SK-N-SH (cell line): ENCODE measurements around the gene CDCA3. TPM values are rescaled to one million over a fixed set of nuclear protein-coding genes. Genes with fewer than 3 reads are reported as not detected.
A peak's percentile ranks its signal among the peaks of the same experiment; 100 is the strongest.

ENCODE experiments used
- CTCF ChIA-PET: fragments of 300-600, 350-600 bp; formaldehyde crosslinking; extraction: SDS; loops from one replicate; lab custom pipeline; 2021; lab: Yijun Ruan, JAX
- POLR2A ChIA-PET: fragments of 350-600 bp; sonication (Branson Sonifier 250); formaldehyde crosslinking; extraction: SDS; loops from one replicate; lab custom pipeline; 2020; ENCODE audit warnings: antibody characterized with exemption, inconsistent platforms; lab: Yijun Ruan, JAX
- DNase-seq: peaks from one replicate; pipeline ENCODE4 v3.0.0; 2012
- H2AFZ ChIP-seq: fragments of 200-600 bp; sonication (generic); 2 replicates; pipeline ENCODE4 v1.8.1; 2016; ENCODE audit warnings: antibody characterized with exemption, mild to moderate bottlenecking, low read depth
- H3F3A ChIP-seq: fragments of 200-600 bp; sonication (generic); replicated peaks from 2 replicates; pipeline ENCODE3; 2016; ENCODE audit warnings: antibody characterized with exemption, mild to moderate bottlenecking; ENCODE audit not compliant: insufficient read depth
- H3K27ac ChIP-seq, 2 experiments: fragments of 200-500 bp in 1 of 2; fragments of 200-600 bp in 1 of 2; sonication (Bioruptor generic) in 1 of 2; sonication (generic), shearing (Covaris generic) in 1 of 2; 2 replicates each; pipeline versions ENCODE4 v1.5.1 to v1.6.1; 2014 to 2016; ENCODE audit warnings: low read depth in 2 of 2, inconsistent platforms in 1 of 2, low read length in 1 of 2, mild to moderate bottlenecking in 1 of 2, mixed read lengths in 1 of 2
- H3K27me3 ChIP-seq: fragments of 200-600 bp; sonication (generic), shearing (Covaris generic); 2 replicates; pipeline ENCODE4 v1.6.1; 2016; ENCODE audit warnings: mixed run types; ENCODE audit not compliant: insufficient read depth
- H3K36me3 ChIP-seq, 2 experiments: fragments of 200-500 bp in 1 of 2; fragments of 200-600 bp in 1 of 2; sonication (Bioruptor generic) in 1 of 2; sonication (generic) in 1 of 2; replicated peaks in 1 of 2; 2 replicates each; pipeline versions ENCODE3 to v1.5.1; 2014 to 2016; ENCODE audit warnings: low read length in 1 of 2, mild to moderate bottlenecking in 1 of 2; ENCODE audit not compliant: insufficient read depth in 2 of 2, control insufficient read depth in 1 of 2
- H3K4me1 ChIP-seq, 2 experiments: fragments of 200-500 bp in 1 of 2; fragments of 200-600 bp in 1 of 2; sonication (Bioruptor generic) in 1 of 2; sonication (generic), shearing (Covaris generic) in 1 of 2; 2 replicates each; pipeline versions ENCODE4 v1.5.1 to v1.6.1; 2014 to 2016; ENCODE audit warnings: low read depth in 1 of 2, low read length in 1 of 2, mixed run types in 1 of 2; ENCODE audit not compliant: insufficient read depth in 2 of 2, control insufficient read depth in 1 of 2
- H3K4me2 ChIP-seq: fragments of 200-600 bp; sonication (generic), shearing (Covaris generic); 2 replicates; pipeline ENCODE4 v1.6.1; 2017; ENCODE audit warnings: mixed run types
- H3K4me3 ChIP-seq, 2 experiments: fragments of 200-500 bp in 1 of 2; fragments of 200-600 bp in 1 of 2; sonication (Bioruptor generic) in 1 of 2; sonication (generic), shearing (Covaris generic) in 1 of 2; 2 replicates each; pipeline versions ENCODE4 v1.5.1 to v1.8.1; 2014 to 2016; ENCODE audit warnings: low read depth in 2 of 2, inconsistent platforms in 1 of 2, low read length in 1 of 2, mild to moderate bottlenecking in 1 of 2, mixed read lengths in 1 of 2, moderate library complexity in 1 of 2
- H3K79me2 ChIP-seq: fragments of 200-600 bp; sonication (generic); 2 replicates; pipeline ENCODE4 v1.8.1; 2017; ENCODE audit warnings: mild to moderate bottlenecking; ENCODE audit not compliant: insufficient read depth
- H3K9ac ChIP-seq: fragments of 200-600 bp; sonication (generic); 2 replicates; pipeline ENCODE4 v1.6.1; 2017; ENCODE audit warnings: mixed run types
- H3K9me2 ChIP-seq: fragments of 200-600 bp; sonication (generic); 2 replicates; pipeline ENCODE4 v1.6.1; 2017; ENCODE audit warnings: mixed run types
- H3K9me3 ChIP-seq: fragments of 200-600 bp; sonication (generic); 2 replicates; pipeline ENCODE4 v1.6.1; 2017; ENCODE audit warnings: mixed run types, mild to moderate bottlenecking, moderate library complexity
- H4K20me1 ChIP-seq: fragments of 200-600 bp; sonication (generic); 2 replicates; pipeline ENCODE4 v1.6.1; 2017; ENCODE audit warnings: mild to moderate bottlenecking, mixed run types; ENCODE audit not compliant: insufficient read depth
- EZH2phosphoT487 ChIP-seq: fragments of 200-600 bp; sonication (generic); IDR thresholded peaks from 2 replicates; pipeline ENCODE4 v1.6.1; 2017; ENCODE audit warnings: low read depth, mixed run types, mild to moderate bottlenecking, antibody characterized with exemption, moderate library complexity, borderline replicate concordance
- FOSL2 ChIP-seq: IDR thresholded peaks from 2 replicates; pipeline ENCODE4 v1.4.0; 2012; ENCODE audit warnings: low read depth, mild to moderate bottlenecking, moderate library complexity, borderline replicate concordance
- FOXJ3 ChIP-seq: sonication (generic); formaldehyde crosslinking; IDR thresholded peaks from 2 replicates; pipeline ENCODE4 v1.5.1; 2020; ENCODE audit warnings: mild to moderate bottlenecking, missing genetic modification reagents
- FOXM1 ChIP-seq: IDR thresholded peaks from 2 replicates; pipeline ENCODE4 v1.4.0; 2012; ENCODE audit warnings: low read depth, mild to moderate bottlenecking
- GABPA ChIP-seq: IDR thresholded peaks from 2 replicates; pipeline ENCODE4 v1.4.0; 2012; ENCODE audit warnings: low read depth, mild to moderate bottlenecking
- MXI1 ChIP-seq: IDR thresholded peaks from 2 replicates; pipeline ENCODE4 v1.6.1; 2012; ENCODE audit warnings: mild to moderate bottlenecking, low read depth, low read length, improper control_type of control experiment
- POLR2AphosphoS5 ChIP-seq: IDR thresholded peaks from 2 replicates; pipeline ENCODE4 v1.6.1; 2012; ENCODE audit warnings: low read depth, low read length
- RCOR1 ChIP-seq: fragments of 150-350 bp; IDR thresholded peaks from 2 replicates; pipeline ENCODE4 v1.6.1; 2017; ENCODE audit warnings: antibody characterized with exemption, low read length
- RFX5 ChIP-seq: IDR thresholded peaks from 2 replicates; pipeline ENCODE4 v1.6.1; 2012; ENCODE audit warnings: mild to moderate bottlenecking, improper control_type of control experiment, low read length
- RXRA ChIP-seq: IDR thresholded peaks from 2 replicates; pipeline ENCODE4 v1.4.0; 2012; ENCODE audit warnings: low read depth, mild to moderate bottlenecking, borderline replicate concordance
- SMC3 ChIP-seq: IDR thresholded peaks from 2 replicates; pipeline ENCODE4 v1.6.1; 2012; ENCODE audit warnings: low read depth, low read length, improper control_type of control experiment
- TAF1 ChIP-seq: IDR thresholded peaks from 2 replicates; pipeline ENCODE4 v1.6.1; 2012; ENCODE audit warnings: low read depth, mild to moderate bottlenecking, low read length, moderate library complexity, borderline replicate concordance
- TEAD4 ChIP-seq: IDR thresholded peaks from 2 replicates; pipeline ENCODE4 v1.4.0; 2012; ENCODE audit warnings: mild to moderate bottlenecking, borderline replicate concordance; ENCODE audit not compliant: insufficient read depth
- YY1 ChIP-seq: IDR thresholded peaks from 2 replicates; pipeline ENCODE4 v1.4.0; 2012; ENCODE audit warnings: low read depth, mild to moderate bottlenecking
- WGBS: methylation state at CpG from one replicate; pipeline ENCODE4 v1.1.6; 2017; ENCODE audit warnings: low lambda C conversion rate; 5-methylcytosine and 5-hydroxymethylcytosine counted together
- polyA plus RNA-seq, 3 experiments: library from polyadenylated mRNA; depleted of rRNA; stranded (reverse); fragments of >200 nt; gene quantifications; 2 replicates each; pipeline ENCODE4 v1.2.3, GENCODE V29; 2012
- TF ChIP-seq, protein P1 (sequence below): fragments of 150-350 bp; IDR thresholded peaks from 2 replicates; pipeline ENCODE4 v1.6.1; 2017; ENCODE audit warnings: antibody characterized with exemption, low read length, low read depth, borderline replicate concordance
- TF ChIP-seq, protein P2 (sequence below): IDR thresholded peaks from 2 replicates; pipeline ENCODE4 v1.4.0; 2012; ENCODE audit warnings: low read depth, borderline replicate concordance
- TF ChIP-seq, protein P3 (sequence below): IDR thresholded peaks from 2 replicates; pipeline ENCODE4 v1.4.0; 2012; ENCODE audit warnings: low read depth, borderline replicate concordance
- TF ChIP-seq, protein P4 (sequence below): fragments of 200-600 bp; sonication (generic); IDR thresholded peaks from 2 replicates; pipeline ENCODE4 v1.6.1; 2017; ENCODE audit warnings: antibody characterized with exemption, mild to moderate bottlenecking, moderate library complexity
- TF ChIP-seq, protein P5 (sequence below): IDR thresholded peaks from 2 replicates; pipeline ENCODE4; 2012
- TF ChIP-seq, protein P6 (sequence below): IDR thresholded peaks from 2 replicates; pipeline ENCODE4 v1.6.1; 2012; ENCODE audit warnings: mild to moderate bottlenecking, low read depth, low read length, moderate library complexity

CDCA3 gene
- polyA plus RNA-seq, 1 of the 3 experiments (the other 2 are of a cell fraction): 33.0 TPM

DNA sequence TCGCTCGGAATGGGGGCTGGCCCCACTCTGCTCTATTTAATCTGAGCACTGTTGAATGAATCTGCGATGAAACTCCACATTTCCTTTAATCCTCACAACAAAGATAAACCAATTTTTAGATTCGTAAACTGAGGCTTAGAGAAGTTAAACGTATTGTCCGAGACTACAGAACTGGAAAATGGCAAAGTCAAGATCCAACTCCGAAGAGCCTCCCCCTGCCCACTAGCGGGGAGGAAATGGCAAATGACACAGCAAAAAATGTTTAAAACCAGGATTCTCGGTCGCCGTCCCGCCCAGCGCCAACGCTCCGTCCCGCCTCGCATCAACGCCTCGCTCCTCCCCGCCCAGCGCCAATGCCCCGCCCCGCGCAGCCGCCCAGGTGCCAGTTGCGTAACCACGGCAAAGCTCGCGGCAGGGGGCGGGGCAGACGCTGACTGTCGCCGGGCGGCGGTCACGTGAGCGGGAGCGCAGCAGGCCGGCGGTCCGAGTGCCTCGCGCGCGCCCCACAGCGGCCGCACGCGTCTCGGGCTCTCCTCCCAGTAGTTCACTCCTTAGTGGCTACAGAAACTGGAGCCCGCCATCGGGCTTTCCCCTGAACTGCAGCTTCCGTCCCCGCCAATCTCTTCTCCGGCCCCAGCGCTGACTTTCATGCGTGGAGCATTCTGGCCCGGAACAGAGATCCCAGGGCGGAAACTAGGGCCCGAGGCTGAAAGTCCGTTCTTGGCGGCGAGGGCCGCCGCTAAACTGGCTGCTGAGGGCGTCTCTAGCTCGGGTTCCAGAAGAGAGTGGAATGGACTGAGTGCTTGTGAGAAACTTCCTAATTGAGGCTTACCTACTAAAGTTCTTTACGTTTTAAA lies 39.9 kb upstream of the CDCA3 start:
- H3K4me1 ChIP-seq: peaks cover 6 to 9% of the 10 kb centered on the region in 2 experiments; a peak in 3 of 4 replicates
- CTCF ChIA-PET: interaction anchor here (0.6 to 4.6 kb wide), 34 partner anchors 9 to 311 kb away, joined by 3 to 122 read pairs (median 4); partner anchors contain the start of genes ENO2, LRRC23, SPSB2 and TPI1
- POLR2A ChIA-PET: interaction anchor here (0.7 to 1.7 kb wide), 16 partner anchors 9 to 202 kb away, joined by 3 to 24 read pairs (median 4); partner anchors contain the start of genes C12orf57, ENO2, LRRC23 and P3H3
- peak overlapping the region; percentile 89 to 96 for H3K27ac ChIP-seq
- no peaks in the 10 kb centered on the region for H3K27me3 ChIP-seq
- H2AFZ ChIP-seq: peak overlapping the region; percentile 98
- H3K9me2 ChIP-seq: no peaks in the 10 kb centered on the region
- H3K36me3 ChIP-seq: no peaks in the 10 kb centered on the region
- H3K4me3 ChIP-seq: peak overlapping the region; percentile 44 to 63
- WGBS: 11% methylated on average over 26 of the region's 68 CpGs
- H3K9me3 ChIP-seq: no peaks in the 10 kb centered on the region
- peak; percentile 98 for DNase-seq
- H3K4me2 ChIP-seq: peak overlapping the region; percentile 87
- H3K9ac ChIP-seq: peak overlapping the region; percentile 78
- no peaks in the 10 kb centered on the region for H4K20me1 ChIP-seq
- H3F3A ChIP-seq: peaks cover 16% of the 10 kb centered on the region
- H3K79me2 ChIP-seq: no peaks in the 10 kb centered on the region
- TF ChIP-seq YY1 (no peak), RFX5 (peak; percentile 50; the same call in 1 of the 2 replicates), EZH2phosphoT487 (no peak), TEAD4 (no peak), FOXJ3 (no peak), MXI1 (peak; percentile 83), POLR2AphosphoS5 (peak; percentile 89), SMC3 (peak; percentile 62), FOXM1 (no peak), RXRA (no peak), RCOR1 (no peak), TAF1 (peak; percentile 98), FOSL2 (no peak), GABPA (no peak)
- TF ChIP-seq, protein P1, sequence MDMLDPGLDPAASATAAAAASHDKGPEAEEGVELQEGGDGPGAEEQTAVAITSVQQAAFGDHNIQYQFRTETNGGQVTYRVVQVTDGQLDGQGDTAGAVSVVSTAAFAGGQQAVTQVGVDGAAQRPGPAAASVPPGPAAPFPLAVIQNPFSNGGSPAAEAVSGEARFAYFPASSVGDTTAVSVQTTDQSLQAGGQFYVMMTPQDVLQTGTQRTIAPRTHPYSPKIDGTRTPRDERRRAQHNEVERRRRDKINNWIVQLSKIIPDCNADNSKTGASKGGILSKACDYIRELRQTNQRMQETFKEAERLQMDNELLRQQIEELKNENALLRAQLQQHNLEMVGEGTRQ: peak; percentile 86
- TF ChIP-seq, protein P2, sequence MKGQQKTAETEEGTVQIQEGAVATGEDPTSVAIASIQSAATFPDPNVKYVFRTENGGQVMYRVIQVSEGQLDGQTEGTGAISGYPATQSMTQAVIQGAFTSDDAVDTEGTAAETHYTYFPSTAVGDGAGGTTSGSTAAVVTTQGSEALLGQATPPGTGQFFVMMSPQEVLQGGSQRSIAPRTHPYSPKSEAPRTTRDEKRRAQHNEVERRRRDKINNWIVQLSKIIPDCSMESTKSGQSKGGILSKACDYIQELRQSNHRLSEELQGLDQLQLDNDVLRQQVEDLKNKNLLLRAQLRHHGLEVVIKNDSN: peak; percentile 97
- TF ChIP-seq, protein P3, sequence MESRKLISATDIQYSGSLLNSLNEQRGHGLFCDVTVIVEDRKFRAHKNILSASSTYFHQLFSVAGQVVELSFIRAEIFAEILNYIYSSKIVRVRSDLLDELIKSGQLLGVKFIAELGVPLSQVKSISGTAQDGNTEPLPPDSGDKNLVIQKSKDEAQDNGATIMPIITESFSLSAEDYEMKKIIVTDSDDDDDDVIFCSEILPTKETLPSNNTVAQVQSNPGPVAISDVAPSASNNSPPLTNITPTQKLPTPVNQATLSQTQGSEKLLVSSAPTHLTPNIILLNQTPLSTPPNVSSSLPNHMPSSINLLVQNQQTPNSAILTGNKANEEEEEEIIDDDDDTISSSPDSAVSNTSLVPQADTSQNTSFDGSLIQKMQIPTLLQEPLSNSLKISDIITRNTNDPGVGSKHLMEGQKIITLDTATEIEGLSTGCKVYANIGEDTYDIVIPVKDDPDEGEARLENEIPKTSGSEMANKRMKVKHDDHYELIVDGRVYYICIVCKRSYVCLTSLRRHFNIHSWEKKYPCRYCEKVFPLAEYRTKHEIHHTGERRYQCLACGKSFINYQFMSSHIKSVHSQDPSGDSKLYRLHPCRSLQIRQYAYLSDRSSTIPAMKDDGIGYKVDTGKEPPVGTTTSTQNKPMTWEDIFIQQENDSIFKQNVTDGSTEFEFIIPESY: no peak
- TF ChIP-seq, protein P4, sequence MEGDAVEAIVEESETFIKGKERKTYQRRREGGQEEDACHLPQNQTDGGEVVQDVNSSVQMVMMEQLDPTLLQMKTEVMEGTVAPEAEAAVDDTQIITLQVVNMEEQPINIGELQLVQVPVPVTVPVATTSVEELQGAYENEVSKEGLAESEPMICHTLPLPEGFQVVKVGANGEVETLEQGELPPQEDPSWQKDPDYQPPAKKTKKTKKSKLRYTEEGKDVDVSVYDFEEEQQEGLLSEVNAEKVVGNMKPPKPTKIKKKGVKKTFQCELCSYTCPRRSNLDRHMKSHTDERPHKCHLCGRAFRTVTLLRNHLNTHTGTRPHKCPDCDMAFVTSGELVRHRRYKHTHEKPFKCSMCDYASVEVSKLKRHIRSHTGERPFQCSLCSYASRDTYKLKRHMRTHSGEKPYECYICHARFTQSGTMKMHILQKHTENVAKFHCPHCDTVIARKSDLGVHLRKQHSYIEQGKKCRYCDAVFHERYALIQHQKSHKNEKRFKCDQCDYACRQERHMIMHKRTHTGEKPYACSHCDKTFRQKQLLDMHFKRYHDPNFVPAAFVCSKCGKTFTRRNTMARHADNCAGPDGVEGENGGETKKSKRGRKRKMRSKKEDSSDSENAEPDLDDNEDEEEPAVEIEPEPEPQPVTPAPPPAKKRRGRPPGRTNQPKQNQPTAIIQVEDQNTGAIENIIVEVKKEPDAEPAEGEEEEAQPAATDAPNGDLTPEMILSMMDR: peak; percentile 79
- TF ChIP-seq, protein P5, sequence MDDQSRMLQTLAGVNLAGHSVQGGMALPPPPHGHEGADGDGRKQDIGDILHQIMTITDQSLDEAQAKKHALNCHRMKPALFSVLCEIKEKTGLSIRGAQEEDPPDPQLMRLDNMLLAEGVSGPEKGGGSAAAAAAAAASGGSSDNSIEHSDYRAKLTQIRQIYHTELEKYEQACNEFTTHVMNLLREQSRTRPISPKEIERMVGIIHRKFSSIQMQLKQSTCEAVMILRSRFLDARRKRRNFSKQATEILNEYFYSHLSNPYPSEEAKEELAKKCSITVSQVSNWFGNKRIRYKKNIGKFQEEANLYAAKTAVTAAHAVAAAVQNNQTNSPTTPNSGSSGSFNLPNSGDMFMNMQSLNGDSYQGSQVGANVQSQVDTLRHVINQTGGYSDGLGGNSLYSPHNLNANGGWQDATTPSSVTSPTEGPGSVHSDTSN: no peak
- TF ChIP-seq, protein P6, sequence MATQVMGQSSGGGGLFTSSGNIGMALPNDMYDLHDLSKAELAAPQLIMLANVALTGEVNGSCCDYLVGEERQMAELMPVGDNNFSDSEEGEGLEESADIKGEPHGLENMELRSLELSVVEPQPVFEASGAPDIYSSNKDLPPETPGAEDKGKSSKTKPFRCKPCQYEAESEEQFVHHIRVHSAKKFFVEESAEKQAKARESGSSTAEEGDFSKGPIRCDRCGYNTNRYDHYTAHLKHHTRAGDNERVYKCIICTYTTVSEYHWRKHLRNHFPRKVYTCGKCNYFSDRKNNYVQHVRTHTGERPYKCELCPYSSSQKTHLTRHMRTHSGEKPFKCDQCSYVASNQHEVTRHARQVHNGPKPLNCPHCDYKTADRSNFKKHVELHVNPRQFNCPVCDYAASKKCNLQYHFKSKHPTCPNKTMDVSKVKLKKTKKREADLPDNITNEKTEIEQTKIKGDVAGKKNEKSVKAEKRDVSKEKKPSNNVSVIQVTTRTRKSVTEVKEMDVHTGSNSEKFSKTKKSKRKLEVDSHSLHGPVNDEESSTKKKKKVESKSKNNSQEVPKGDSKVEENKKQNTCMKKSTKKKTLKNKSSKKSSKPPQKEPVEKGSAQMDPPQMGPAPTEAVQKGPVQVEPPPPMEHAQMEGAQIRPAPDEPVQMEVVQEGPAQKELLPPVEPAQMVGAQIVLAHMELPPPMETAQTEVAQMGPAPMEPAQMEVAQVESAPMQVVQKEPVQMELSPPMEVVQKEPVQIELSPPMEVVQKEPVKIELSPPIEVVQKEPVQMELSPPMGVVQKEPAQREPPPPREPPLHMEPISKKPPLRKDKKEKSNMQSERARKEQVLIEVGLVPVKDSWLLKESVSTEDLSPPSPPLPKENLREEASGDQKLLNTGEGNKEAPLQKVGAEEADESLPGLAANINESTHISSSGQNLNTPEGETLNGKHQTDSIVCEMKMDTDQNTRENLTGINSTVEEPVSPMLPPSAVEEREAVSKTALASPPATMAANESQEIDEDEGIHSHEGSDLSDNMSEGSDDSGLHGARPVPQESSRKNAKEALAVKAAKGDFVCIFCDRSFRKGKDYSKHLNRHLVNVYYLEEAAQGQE: no peak; the same call in 1 of the 2 replicates
